Right lobe of liver (tissue), 6 donors: ENCODE results near the gene C20orf141. TPM values are rescaled to one million over a fixed set of nuclear protein-coding genes. Genes with fewer than 3 reads are reported as not detected.
"Not testable (repeated sequence)": the region's sequence is repeated elsewhere in the genome, so short reads cannot be mapped to it uniquely, and the experiment has no call there.

Experiments
- ATAC-seq, 4 donors: fragments of 200-7000 bp; cut with Tn5 transposase; one replicate each; pipeline ENCODE4 v1.9.1; 2020; ENCODE audit warnings: mild to moderate bottlenecking in 4 of 4, moderate library complexity in 4 of 4
- DNase-seq, 3 donors: peaks; one replicate each; pipeline ENCODE4 v3.0.0-alpha.2; 2020
- H3K27ac ChIP-seq, 3 donors: fragments of 200-600 bp; one replicate each; pipeline ENCODE4 v1.8.0; 2022
- H3K27me3 ChIP-seq, 2 donors: fragments of 200-600 bp; one replicate each; pipeline ENCODE4 v1.8.0; 2022
- H3K36me3 ChIP-seq, 4 donors: fragments of 200-600 bp; sonication (generic) in 1 of 4; one replicate each; pipeline versions ENCODE4 v1.5.1 to v1.8.0; 2017 to 2022; ENCODE audit warnings: control low read depth in 1 of 4
- H3K4me1 ChIP-seq, 4 donors: fragments of 200-600 bp; sonication (generic) in 1 of 4; one replicate each; pipeline versions ENCODE4 v1.5.1 to v1.8.0; 2017 to 2022; ENCODE audit warnings: control low read depth in 1 of 4
- H3K4me3 ChIP-seq, 3 donors: fragments of 200-600 bp; one replicate each; pipeline ENCODE4 v1.8.0; 2022
- H3K9me3 ChIP-seq, 4 donors: fragments of 200-600 bp; sonication (generic) in 1 of 4; one replicate each; pipeline versions ENCODE4 v1.5.1 to v1.8.0; 2017 to 2022; ENCODE audit warnings: control low read depth in 1 of 4
- POLR2A ChIP-seq: fragments of 450-650 bp; IDR thresholded peaks from one replicate; pipeline ENCODE4 v1.6.1; 2017; ENCODE audit warnings: antibody characterized with exemption, mild to moderate bottlenecking
- WGBS: methylation state at CpG from one replicate; pipeline ENCODE4 v1.1.6; 2018; ENCODE audit warnings: low coverage, low lambda C conversion rate; ENCODE audit not compliant: insufficient coverage; ENCODE audit errors: missing lambda C conversion rate; 5-methylcytosine and 5-hydroxymethylcytosine counted together
- intact Hi-C, 2 donors: fragments of 100-400 bp; cut with DNase I; formaldehyde crosslinking; loops; one replicate each; pipeline versions ENCODE4 v1.11.2 to v1.14.1; 2022
- total RNA-seq, 6 experiments: library from RNA; depleted of rRNA in 2 of 6; stranded (reverse); fragments of >200 nt in 2 of 6; fragmentation: NEBNext Ultra II Directional in 3 of 6; extraction: Animal tissue kit (Norgen Biotek cat#: 25700) in 3 of 6; gene quantifications; one replicate each; pipeline versions ENCODE4 v1.1.0 to v1.2.4, GENCODE V29; 2016 to 2023
- TF ChIP-seq, protein P1 (sequence below), 4 donors: fragments of 200-600 bp in 3 of 4; fragments of 450-650 bp in 1 of 4; IDR thresholded peaks; one replicate each; pipeline versions ENCODE4 v1.5.1 to v1.8.0; 2016 to 2022; ENCODE audit warnings: antibody characterized with exemption in 4 of 4, mild to moderate bottlenecking in 2 of 4
- donor health status: DM: no; HTN: yes; CAD: no.
- donor health status: DM: no; HTN: no; CAD: no.
- donor health status: DM: no; HTN: no; CAD: no.
- donor health status: DM: no; HTN: yes; CAD: no.
- donor health status: DM: no; HTN: yes; CAD: no.

C20orf141 gene
- total RNA-seq, 6 experiments from 2014 or later: not detected

DNA sequence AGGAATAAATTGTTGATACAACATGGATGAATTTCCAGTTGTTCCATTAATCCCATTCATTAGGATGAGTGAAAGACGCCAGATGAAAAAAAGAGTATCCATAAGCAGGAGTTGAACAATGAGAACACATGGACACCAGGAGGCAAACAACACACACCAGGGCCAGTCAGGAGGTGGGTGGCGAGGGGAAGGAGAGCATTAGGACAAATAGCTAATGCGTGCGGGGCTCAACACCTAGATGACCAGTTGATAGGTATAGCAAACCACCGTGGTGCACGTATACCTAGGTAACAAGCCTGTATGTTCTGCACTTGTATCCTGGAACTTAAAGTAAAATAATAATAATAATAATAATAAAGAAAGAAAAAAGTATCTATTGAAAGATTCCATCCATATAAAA is 14.6 kb downstream of the C20orf141 start:
- 60% methylated on average over 6 of the region's 6 CpGs for WGBS
- TF ChIP-seq, protein P1, sequence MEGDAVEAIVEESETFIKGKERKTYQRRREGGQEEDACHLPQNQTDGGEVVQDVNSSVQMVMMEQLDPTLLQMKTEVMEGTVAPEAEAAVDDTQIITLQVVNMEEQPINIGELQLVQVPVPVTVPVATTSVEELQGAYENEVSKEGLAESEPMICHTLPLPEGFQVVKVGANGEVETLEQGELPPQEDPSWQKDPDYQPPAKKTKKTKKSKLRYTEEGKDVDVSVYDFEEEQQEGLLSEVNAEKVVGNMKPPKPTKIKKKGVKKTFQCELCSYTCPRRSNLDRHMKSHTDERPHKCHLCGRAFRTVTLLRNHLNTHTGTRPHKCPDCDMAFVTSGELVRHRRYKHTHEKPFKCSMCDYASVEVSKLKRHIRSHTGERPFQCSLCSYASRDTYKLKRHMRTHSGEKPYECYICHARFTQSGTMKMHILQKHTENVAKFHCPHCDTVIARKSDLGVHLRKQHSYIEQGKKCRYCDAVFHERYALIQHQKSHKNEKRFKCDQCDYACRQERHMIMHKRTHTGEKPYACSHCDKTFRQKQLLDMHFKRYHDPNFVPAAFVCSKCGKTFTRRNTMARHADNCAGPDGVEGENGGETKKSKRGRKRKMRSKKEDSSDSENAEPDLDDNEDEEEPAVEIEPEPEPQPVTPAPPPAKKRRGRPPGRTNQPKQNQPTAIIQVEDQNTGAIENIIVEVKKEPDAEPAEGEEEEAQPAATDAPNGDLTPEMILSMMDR (IDR thresholded peaks at IDR 0.05): no peak
- no peak for TF ChIP-seq POLR2A
- intact Hi-C loops: no loop called here

DNA sequence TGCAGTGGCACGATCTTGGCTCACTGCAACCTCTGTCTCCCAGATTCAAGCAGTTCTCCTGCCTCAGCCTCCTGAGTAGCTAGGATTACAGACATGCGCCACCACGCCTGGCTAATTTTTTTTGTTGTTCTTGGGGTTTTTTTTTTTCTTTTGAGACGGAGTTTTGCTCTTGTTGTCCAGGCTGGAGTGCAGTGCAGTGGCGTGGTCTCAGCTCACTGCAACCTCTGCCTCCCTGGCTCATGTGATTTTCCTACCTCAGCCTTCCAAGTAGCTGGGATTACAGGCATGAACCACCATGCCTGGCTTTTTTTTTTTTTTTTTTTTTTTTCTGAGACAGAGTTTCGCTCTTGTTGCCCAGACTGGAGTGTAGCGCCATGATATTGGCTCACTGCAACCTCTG is 16.4 kb downstream of the C20orf141 start:
- H3K4me1 ChIP-seq, intact Hi-C loops, H3K27me3 ChIP-seq, H3K36me3 ChIP-seq, H3K27ac ChIP-seq, H3K4me3 ChIP-seq, DNase-seq, H3K9me3 ChIP-seq, ATAC-seq: not testable (repeated sequence)
- 67% methylated on average over 6 of the region's 7 CpGs for WGBS

More for the DNA sequence above, 14.6 kb downstream of the C20orf141 start:
- no peak overlapping the region for H3K4me3 ChIP-seq
- no peaks in the 10 kb centered on the region for H3K4me1 ChIP-seq
- DNase-seq: no peak
- no peak overlapping the region for H3K27ac ChIP-seq
- H3K36me3 ChIP-seq: no peaks in the 10 kb centered on the region
- H3K9me3 ChIP-seq: no peaks in the 10 kb centered on the region
- ATAC-seq: no peak
- H3K27me3 ChIP-seq: no peaks in the 10 kb centered on the region

DNA sequence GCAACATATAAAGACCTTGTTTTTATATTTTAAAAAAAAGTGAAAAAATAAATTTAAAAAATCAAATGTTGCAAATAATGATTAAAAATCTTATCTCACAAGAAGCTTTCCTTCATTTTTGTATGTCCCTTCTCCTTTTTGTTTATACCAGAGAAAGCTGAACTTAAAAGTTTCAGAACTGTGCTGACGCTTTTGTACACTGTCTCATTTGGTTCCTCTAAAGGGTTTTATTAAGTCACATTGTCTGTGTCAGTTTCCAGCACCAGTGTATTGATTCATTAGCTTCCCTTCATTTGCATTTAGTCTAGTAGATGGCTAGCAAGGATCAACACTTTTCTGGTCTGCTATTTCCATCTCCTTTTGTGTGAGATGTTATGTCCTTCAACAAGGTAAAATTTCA is 19.0 kb downstream of the C20orf141 start:
- no peak for DNase-seq
- no peaks in the 10 kb centered on the region for H3K9me3 ChIP-seq
- H3K4me1 ChIP-seq: no peaks in the 10 kb centered on the region
- no peaks in the 10 kb centered on the region for H3K36me3 ChIP-seq
- no peak overlapping the region for H3K4me3 ChIP-seq
- H3K27me3 ChIP-seq: no peaks in the 10 kb centered on the region
- H3K27ac ChIP-seq: no peak overlapping the region
- ATAC-seq: no peak
- intact Hi-C loops: no loop called here
- WGBS: 77% methylated on average over 1 of the region's 1 CpG
- TF ChIP-seq POLR2A: no peak
- TF ChIP-seq, protein P1 (IDR thresholded peaks at IDR 0.05): no peak

- TF ChIP-seq, protein P1 (IDR thresholded peaks at IDR 0.05): no peak
- TF ChIP-seq POLR2A: no peak
- WGBS: 87% methylated on average over 13 of the region's 14 CpGs
- H3K9me3 ChIP-seq: no peaks in the 10 kb centered on the region
- peaks cover 0 to 2% (median under 1%) of the 10 kb centered on the region in 4 donors for H3K4me1 ChIP-seq
- DNase-seq: no peak
- intact Hi-C loops: no loop called here
- no peak overlapping the region for H3K27ac ChIP-seq
- no peaks in the 10 kb centered on the region for H3K36me3 ChIP-seq
- H3K4me3 ChIP-seq: no peak overlapping the region
- no peaks in the 10 kb centered on the region for H3K27me3 ChIP-seq
- no peak for ATAC-seq
These were observed 19.8 kb downstream of the C20orf141 start for GRCh38 chr20:2834401-2835110.

DNA sequence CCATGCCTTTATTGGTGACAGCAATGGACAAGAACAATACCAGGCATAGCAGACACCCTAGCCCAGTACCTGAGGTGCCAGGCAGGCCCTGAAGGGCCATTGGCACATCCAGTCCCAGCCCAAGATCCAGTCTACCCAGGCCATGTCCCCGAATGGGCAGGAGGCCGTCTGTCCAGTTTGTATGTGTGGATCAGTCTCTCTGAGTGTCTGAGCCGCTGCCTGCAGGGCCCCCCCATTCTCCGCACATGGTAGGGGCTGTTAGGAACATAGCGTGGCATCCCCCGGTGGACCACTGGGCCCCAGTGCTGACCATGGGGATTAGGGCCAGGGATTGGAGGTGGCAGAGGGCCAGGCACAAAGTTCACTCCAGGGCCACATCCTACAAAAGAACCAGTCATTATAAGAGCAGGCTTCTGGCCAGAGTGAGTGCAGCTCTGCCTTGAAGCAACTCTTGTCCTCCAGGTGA is 20.6 kb downstream of the C20orf141 start:
- H3K36me3 ChIP-seq: no peaks in the 10 kb centered on the region
- ATAC-seq: no peak

More for the DNA sequence above, 20.6 kb downstream of the C20orf141 start:
- WGBS: no CpG with 5 or more reads among the region's 6 CpGs
- Histone ChIP-seq H3K4me3 (no peak overlapping the region), H3K27ac (no peak overlapping the region), H3K4me1 (peaks cover 0 to 8% (median 2%) of the 10 kb centered on the region in 4 donors), H3K9me3 (no peaks in the 10 kb centered on the region), H3K27me3 (no peaks in the 10 kb centered on the region)
- intact Hi-C loops: no loop called here
- TF ChIP-seq, protein P1 (IDR thresholded peaks at IDR 0.05): no peak
- no peak for TF ChIP-seq POLR2A
- DNase-seq: no peak
